T follicular helper cell (primary cell): ENCODE data around the gene NUP210L.

Experiments used
- DNase-seq: peaks from one replicate; pipeline ENCODE4 v3.0.0-alpha.2; 2020; ENCODE audit warnings: low read depth

NUP210L gene

GRCh38 chr1:153944005-153944826 lies 210.7 kb downstream of the NUP210L start:
- DNase-seq, result no peak

DNA sequence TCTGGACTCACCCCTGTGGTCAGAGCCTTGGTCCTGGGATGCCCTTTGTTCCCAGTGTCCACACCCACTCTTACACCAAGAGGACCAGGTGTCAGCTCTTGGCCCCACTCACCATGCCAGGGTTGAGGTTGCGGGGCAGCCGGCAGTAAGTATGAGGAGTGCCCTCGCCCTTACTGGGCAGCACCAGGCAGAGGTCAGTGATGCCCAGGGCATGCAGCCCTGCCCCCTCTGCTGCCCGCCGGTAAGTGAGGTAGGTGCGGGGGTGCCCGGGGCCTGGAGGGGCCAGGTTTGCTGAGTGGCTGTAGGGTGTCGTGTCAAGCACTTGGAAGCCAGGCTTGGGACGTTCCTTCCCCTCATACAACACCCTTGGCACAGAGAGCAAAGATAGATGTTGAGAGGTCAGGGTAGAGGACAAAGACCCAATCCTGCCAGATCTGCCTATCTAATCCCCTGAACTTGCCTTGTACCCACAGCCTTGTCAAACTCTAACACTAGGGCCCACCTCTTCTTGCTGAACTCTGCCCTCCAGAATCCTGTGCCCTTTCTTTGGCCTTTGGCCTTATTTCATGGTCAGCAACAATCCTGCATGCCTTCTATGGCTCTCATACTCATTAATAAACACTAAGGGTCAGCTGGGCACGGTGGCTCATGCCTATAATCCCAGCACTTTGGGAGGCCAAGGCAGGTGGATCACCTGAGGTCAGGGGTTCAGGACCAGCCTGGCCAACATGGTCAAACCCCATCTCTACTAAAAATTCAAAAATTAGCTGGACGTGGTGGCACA lies 211.9 kb downstream of the NUP210L start:
- no peak for DNase-seq
